Spleen (tissue), 11 donors: ENCODE measurements around the gene ATP9A. TPM values are rescaled to one million over a fixed set of nuclear protein-coding genes. Genes with fewer than 3 reads are reported as not detected.
"Not testable (repeated sequence)": the region's sequence is repeated elsewhere in the genome, so short reads cannot be mapped to it uniquely, and the experiment has no call there.

Source experiments
- DNase-seq: peaks from one replicate; pipeline ENCODE4 v3.0.0-alpha.2; 2020
- H3K27ac ChIP-seq, 8 donors: fragments of 200-600 bp; sonication (generic) in 7 of 8; 1 replicate in 4 of 8; 2 replicates in 4 of 8; pipeline versions ENCODE4 v1.5.0 to v1.8.0; 2016 to 2021; ENCODE audit warnings: inconsistent platforms in 4 of 8, mild to moderate bottlenecking in 4 of 8, moderate library complexity in 1 of 8
- H3K27me3 ChIP-seq, 7 donors: fragments of 200-600 bp; sonication (generic) in 6 of 7; replicated peaks in 1 of 7; 1 replicate in 4 of 7; 2 replicates in 3 of 7; pipeline versions ENCODE4 v1.5.0 to v1.8.0; 2016 to 2021; ENCODE audit warnings: inconsistent platforms in 3 of 7, mild to moderate bottlenecking in 1 of 7
- H3K36me3 ChIP-seq, 6 donors: fragments of 200-600 bp; sonication (generic) in 5 of 6; 1 replicate in 4 of 6; 2 replicates in 2 of 6; pipeline versions ENCODE4 v1.5.0 to v1.8.0; 2016 to 2021; ENCODE audit warnings: inconsistent platforms in 2 of 6
- H3K4me1 ChIP-seq, 6 donors: fragments of 200-600 bp; sonication (generic) in 5 of 6; 1 replicate in 3 of 6; 2 replicates in 3 of 6; pipeline versions ENCODE4 v1.5.0 to v1.8.0; 2016 to 2021; ENCODE audit warnings: inconsistent platforms in 3 of 6
- H3K4me3 ChIP-seq, 8 donors: fragments of 200-600 bp; sonication (generic) in 7 of 8; 1 replicate in 4 of 8; 2 replicates in 4 of 8; pipeline versions ENCODE4 v1.5.0 to v1.8.0; 2016 to 2021; ENCODE audit warnings: inconsistent platforms in 4 of 8, mild to moderate bottlenecking in 4 of 8, moderate library complexity in 2 of 8
- H3K9me3 ChIP-seq, 8 donors: fragments of 200-600 bp; sonication (generic) in 7 of 8; 1 replicate in 4 of 8; 2 replicates in 4 of 8; pipeline versions ENCODE4 v1.5.0 to v1.8.0; 2016 to 2021; ENCODE audit warnings: inconsistent platforms in 4 of 8
- POLR2A ChIP-seq, 3 donors: fragments of 450-650 bp; IDR thresholded peaks; one replicate each; pipeline ENCODE4 v1.5.1; 2017; ENCODE audit warnings: antibody characterized with exemption in 3 of 3, mild to moderate bottlenecking in 1 of 3
- POLR2AphosphoS5 ChIP-seq, 3 donors: sonication (generic); formaldehyde crosslinking; IDR thresholded peaks; one replicate each; pipeline ENCODE4 v1.5.1; 2017; ENCODE audit warnings: antibody characterized with exemption in 3 of 3
- WGBS, 5 donors: extraction: QIAGEN DNeasy Blood & Tissue Kit in 3 of 5; methylation state at CpG; one replicate each; pipeline versions ENCODE4 v1.1.5 to v1.1.7; 2013 to 2018; 5-methylcytosine and 5-hydroxymethylcytosine counted together
- intact Hi-C: fragments of 100-400 bp; cut with DNase I; formaldehyde crosslinking; loops from one replicate; pipeline ENCODE4 v1.15.0; 2023; ENCODE audit warnings: low total_unique reads
- polyA plus RNA-seq, 3 donors: library from polyadenylated mRNA; stranded (reverse); fragments of 200-250 nt; gene quantifications; one replicate each; pipeline ENCODE4 v1.2.1, GENCODE V29; 2013
- total RNA-seq, 7 donors: library from RNA; depleted of rRNA in 3 of 7; stranded (reverse); fragments of >200 nt in 3 of 7; fragmentation: NEBNext Ultra II Directional in 4 of 7; extraction: Animal tissue kit (Norgen Biotek cat#: 25700) in 4 of 7; gene quantifications; one replicate each; pipeline versions ENCODE4 v1.1.0 to v1.2.1, GENCODE V29; 2016 to 2021
- TF ChIP-seq, protein P1 (sequence below), 11 experiments: fragments of 200-600 bp in 7 of 11; fragments of 450-650 bp in 4 of 11; sonication (generic) in 4 of 11; IDR thresholded peaks in 8 of 11; conservative IDR thresholded peaks in 3 of 11; 1 replicate in 7 of 11; 2 replicates in 4 of 11; pipeline versions ENCODE4 v1.4.0 to v1.8.0; 2016 to 2021; ENCODE audit warnings: antibody characterized with exemption in 11 of 11, inconsistent platforms in 4 of 11, mild to moderate bottlenecking in 1 of 11
- donor health status: healthy with polysubstance abuse.
- donor health status: DM: no; HTN: no; CAD: no; lungs with moderate emphysema.
- donor health status: DM: no; HTN: no; CAD: no.
- donor health status: Bipolar disorder and iron deficiency.
- donor health status: healthy.
- donor health status: DM: no; HTN: no; CAD: no.
- donor health status: DM: yes; HTN: yes; CAD: no.

ATP9A gene
- total and polyA plus RNA-seq, 10 donors = 0.37 to 11.5 (median 7.6) TPM

DNA sequence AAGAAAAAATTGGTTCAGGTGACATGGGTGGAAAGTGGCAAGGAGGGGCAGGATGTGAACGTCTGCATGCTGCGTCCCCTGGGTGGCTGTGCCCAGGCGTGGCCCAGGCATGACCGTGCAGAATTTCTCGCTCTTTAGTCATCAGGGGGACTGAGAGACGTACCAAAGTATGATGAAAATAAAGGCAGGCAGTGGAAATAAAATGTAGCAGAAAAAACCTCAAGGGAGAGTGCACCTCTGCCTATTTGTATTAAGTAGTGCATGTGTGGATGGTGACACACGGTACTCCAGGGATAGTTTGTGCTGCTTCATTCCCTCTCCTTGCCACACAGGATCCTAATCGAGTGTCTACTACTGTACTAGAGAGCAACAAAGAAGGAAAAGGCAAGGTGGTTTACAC is 81.1 kb downstream of the ATP9A start:
- H3K36me3 ChIP-seq = peaks cover 0 to 23% (median 0%) of the 10 kb centered on the region in 6 donors
- TF ChIP-seq, protein P1, sequence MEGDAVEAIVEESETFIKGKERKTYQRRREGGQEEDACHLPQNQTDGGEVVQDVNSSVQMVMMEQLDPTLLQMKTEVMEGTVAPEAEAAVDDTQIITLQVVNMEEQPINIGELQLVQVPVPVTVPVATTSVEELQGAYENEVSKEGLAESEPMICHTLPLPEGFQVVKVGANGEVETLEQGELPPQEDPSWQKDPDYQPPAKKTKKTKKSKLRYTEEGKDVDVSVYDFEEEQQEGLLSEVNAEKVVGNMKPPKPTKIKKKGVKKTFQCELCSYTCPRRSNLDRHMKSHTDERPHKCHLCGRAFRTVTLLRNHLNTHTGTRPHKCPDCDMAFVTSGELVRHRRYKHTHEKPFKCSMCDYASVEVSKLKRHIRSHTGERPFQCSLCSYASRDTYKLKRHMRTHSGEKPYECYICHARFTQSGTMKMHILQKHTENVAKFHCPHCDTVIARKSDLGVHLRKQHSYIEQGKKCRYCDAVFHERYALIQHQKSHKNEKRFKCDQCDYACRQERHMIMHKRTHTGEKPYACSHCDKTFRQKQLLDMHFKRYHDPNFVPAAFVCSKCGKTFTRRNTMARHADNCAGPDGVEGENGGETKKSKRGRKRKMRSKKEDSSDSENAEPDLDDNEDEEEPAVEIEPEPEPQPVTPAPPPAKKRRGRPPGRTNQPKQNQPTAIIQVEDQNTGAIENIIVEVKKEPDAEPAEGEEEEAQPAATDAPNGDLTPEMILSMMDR (IDR thresholded peaks at IDR 0.05 in 8 of 11, conservative IDR thresholded peaks at IDR 0.05 in 3 of 11) = no peak
- TF ChIP-seq POLR2A (IDR thresholded peaks at IDR 0.05) (no peak), POLR2AphosphoS5 (IDR thresholded peaks at IDR 0.05) (no peak)
- H3K4me1 ChIP-seq = no peaks in the 10 kb centered on the region
- H3K27ac ChIP-seq = no peak overlapping the region
- WGBS, 5 donors = 40 to 51% (median 48%) methylated on average over 8 of the region's 8 CpGs
- DNase-seq = no peak
- intact Hi-C loops = no loop called here
- H3K27me3 ChIP-seq = no peaks in the 10 kb centered on the region
- no peaks in the 10 kb centered on the region for H3K9me3 ChIP-seq
- H3K4me3 ChIP-seq = no peak overlapping the region

DNA sequence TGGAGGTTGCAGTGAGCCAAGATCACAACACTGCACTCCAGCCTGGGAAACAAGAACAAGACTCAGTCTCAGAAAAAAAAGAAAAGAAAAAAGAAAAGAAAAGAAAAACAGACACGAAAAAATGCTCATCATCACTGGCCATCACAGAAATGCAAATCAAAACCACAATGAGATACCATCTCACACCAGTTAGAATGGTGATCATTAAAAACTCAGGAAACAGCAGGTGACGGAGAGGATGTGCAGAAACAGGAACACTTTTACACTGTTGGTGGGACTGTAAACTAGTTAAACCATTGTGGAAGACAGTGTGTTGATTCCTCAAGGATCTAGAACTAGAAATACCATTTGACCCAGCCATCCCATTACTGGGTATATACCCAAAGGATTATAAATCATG is 82.7 kb downstream of the ATP9A start:
- H3K27ac ChIP-seq, H3K4me3 ChIP-seq, DNase-seq, H3K27me3 ChIP-seq, H3K4me1 ChIP-seq, intact Hi-C loops, H3K9me3 ChIP-seq: not testable (repeated sequence)
- 28 to 48% (median 42%) methylated on average over 2 of the region's 2 CpGs for WGBS, 5 donors
- H3K36me3 ChIP-seq = peaks cover 0 to 21% (median 0%) of the 10 kb centered on the region in 6 donors

DNA sequence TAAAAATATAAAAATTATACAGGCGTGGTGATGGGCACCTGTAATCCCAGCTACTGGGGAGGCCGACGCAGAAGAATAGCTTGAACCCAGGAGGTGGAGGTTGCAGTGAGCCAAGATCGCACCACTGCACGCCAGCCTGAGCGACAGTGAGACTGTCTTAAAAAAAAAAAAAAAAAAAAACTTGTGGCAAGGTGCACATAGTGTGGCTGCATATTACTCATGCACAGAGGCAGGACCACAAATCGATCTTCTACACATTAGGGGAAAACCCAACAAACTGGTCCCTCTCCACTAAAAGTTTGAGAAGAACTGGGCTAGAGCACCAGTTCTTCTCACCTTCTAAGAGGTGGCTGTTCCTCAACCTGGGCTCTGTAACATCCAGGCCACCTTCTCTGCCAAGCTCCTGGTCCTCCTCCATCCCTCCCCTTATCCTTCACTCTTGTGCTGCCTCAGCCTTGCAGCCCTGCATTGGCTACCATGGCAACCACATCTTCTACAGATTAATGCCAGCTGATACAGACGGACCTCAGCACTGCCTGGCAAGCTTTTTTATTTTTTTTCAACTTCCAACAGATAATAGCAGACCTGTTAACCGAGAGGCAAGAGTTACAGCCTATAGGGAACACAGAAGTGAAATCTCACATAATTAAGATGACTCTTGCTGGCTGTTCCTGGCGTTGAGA is 88.0 kb downstream of the ATP9A start:
- Histone ChIP-seq H3K9me3 (no peaks in the 10 kb centered on the region), H3K36me3 (peaks cover 0 to 6% (median 0%) of the 10 kb centered on the region in 6 donors), H3K27ac (no peak overlapping the region), H3K4me3 (no peak overlapping the region), H3K27me3 (no peaks in the 10 kb centered on the region), H3K4me1 (no peaks in the 10 kb centered on the region)
- TF ChIP-seq POLR2A (IDR thresholded peaks at IDR 0.05) = no peak
- no peak for DNase-seq
- intact Hi-C loops = no loop called here
- WGBS, 5 donors = 83 to 90% (median 89%) methylated on average over 10 of the region's 10 CpGs

DNA sequence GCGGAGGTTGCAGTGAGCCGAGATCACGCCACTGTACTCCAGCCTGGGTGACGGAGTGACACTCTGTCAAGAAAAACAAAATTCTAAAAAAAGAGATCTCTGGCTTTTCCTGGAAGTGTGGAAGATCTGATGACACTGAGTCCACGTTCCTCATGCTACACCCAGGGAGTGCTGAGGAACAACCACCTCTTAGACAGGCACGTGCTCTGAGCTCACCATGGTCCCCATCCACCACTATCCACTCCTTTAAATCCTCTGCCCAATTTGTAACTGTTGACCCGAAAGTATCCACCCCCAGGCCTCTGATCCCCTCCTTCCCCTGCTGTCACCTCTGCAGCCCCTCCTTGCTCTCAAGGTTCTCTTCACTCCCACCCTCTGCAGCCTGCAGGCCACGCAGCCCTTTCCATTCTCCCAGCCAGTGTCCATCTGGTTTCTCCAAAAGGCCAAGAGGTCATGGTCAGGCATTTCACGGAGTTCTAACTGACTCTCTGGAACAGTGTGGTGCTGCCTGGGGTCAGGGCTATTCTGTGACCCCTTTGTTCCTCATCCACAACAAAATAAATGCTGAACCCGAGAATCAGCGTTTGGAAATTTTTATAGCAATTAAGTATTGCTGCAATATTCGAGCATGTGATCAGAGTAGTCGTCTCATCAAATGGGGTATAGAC is 88.8 kb downstream of the ATP9A start:
- H3K36me3 ChIP-seq = peaks cover 0 to 14% (median 0%) of the 10 kb centered on the region in 6 donors
- no peak overlapping the region for H3K4me3 ChIP-seq
- H3K9me3 ChIP-seq = no peaks in the 10 kb centered on the region
- no peak overlapping the region for H3K27ac ChIP-seq
- H3K27me3 ChIP-seq = no peaks in the 10 kb centered on the region
- no peaks in the 10 kb centered on the region for H3K4me1 ChIP-seq
- intact Hi-C loops = no loop called here
- DNase-seq = no peak
- TF ChIP-seq POLR2AphosphoS5 (IDR thresholded peaks at IDR 0.05) (no peak), POLR2A (IDR thresholded peaks at IDR 0.05) (no peak)
- TF ChIP-seq, protein P1 (IDR thresholded peaks at IDR 0.05 in 8 of 11, conservative IDR thresholded peaks at IDR 0.05 in 3 of 11) = no peak
- WGBS, 5 donors = 77 to 92% (median 89%) methylated on average over 13 of the region's 13 CpGs

DNA sequence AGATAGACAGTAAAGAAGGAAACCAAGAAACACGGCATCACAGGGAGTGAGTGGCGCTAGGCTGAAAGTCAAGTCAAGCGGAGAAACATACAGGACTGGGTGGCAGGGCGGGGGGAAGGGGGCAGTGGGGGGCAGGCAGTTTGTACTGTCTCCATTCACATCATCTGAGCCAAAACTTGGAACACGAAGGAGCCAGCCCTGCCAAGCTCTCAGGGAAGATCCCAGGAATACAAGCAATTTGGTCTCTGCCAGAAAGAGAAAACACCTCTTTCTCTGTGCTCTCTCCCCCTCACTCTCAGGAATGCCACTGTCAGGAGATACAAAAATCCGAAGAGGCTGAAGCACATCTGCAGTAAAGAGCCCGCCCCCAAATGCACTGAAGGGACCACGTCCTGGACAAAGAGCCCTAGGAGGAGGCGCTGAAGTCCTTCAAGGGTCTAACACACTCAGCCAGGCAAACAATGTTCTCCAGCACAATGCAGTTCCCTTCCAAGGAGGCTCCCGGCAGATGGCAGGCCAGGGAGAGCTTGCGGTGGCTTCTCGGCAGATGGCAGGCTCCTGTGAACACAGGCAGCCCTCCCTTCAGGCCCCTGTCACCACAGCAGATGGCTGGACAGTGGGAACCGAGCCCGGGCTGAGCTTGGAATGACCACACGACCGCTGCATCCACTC is 90.0 kb downstream of the ATP9A start:
- no peaks in the 10 kb centered on the region for H3K4me1 ChIP-seq
- H3K36me3 ChIP-seq = peaks cover 0 to 25% (median 0%) of the 10 kb centered on the region in 6 donors
- no peak overlapping the region for H3K4me3 ChIP-seq
- no peak overlapping the region for H3K27ac ChIP-seq
- intact Hi-C loops = no loop called here
- no peaks in the 10 kb centered on the region for H3K9me3 ChIP-seq
- 75 to 89% (median 86%) methylated on average over 14 to 16 of the region's 16 CpGs for WGBS, 5 donors
- no peak for DNase-seq
- TF ChIP-seq POLR2A (IDR thresholded peaks at IDR 0.05) (no peak), POLR2AphosphoS5 (IDR thresholded peaks at IDR 0.05) (no peak)
- TF ChIP-seq, protein P1 (IDR thresholded peaks at IDR 0.05 in 8 of 11, conservative IDR thresholded peaks at IDR 0.05 in 3 of 11) = no peak
- H3K27me3 ChIP-seq = no peaks in the 10 kb centered on the region
